GM12892 (cell line): ENCODE data around the gene BICD2.

Experiments used
- POLR2A ChIP-seq: IDR thresholded peaks from 2 replicates; pipeline ENCODE4 v1.6.1; 2011; ENCODE audit warnings: low read depth, low read length, control low read depth
- POLR2AphosphoS5 ChIP-seq: IDR thresholded peaks from 2 replicates; pipeline ENCODE4 v1.6.1; 2011; ENCODE audit warnings: low read depth, low read length, control low read depth

DNA sequence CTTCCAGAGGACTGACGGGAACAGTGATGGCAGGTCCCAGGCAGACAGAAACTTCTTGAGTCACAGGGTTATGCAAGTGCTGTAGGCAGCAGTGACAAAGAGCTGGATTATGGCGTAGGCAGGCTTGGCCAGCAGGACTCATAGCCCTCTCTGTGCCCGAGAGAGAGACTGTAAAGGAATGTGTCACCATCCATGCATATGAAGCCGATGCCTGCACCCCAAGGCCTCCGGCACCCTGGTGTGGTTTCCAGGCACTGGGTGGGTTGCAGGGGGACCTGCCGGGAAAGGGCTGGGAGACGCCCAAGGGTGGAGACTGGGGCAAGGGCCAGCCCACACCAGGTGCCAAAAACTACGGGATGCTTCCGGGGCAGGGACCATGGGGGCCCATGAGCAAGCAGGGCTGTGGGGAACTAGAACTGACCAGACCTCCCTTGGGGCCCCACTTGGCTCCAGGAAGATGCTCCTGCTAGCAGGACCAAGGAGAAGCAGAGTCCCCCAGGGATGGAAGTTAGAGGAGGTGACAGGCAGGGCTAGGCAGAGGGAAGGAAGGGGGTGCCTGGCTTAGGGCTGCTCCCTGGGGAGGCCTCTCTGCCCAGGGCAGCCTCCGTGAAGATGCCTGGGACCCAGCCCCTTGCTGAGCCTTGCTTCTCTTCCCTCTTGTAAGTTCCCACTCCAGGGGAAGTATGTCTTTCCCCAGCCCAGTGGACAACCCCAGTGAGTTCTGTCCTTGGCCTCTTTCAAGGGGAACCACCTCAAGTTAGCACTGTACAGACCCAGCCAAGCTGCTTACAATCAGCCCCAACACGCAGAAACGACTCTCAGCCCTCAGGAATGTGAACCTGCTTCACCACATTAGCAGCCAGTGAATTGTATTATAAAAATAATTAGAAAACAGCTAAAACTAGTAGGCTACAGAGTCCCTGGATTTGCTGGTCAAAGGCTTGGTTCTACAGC, 84.2 kb downstream of the BICD2 start:
- TF ChIP-seq POLR2A (no peak), POLR2AphosphoS5 (no peak)
